ENCODE data around the gene SEC14L3.

The SEC14L3 gene

DNA sequence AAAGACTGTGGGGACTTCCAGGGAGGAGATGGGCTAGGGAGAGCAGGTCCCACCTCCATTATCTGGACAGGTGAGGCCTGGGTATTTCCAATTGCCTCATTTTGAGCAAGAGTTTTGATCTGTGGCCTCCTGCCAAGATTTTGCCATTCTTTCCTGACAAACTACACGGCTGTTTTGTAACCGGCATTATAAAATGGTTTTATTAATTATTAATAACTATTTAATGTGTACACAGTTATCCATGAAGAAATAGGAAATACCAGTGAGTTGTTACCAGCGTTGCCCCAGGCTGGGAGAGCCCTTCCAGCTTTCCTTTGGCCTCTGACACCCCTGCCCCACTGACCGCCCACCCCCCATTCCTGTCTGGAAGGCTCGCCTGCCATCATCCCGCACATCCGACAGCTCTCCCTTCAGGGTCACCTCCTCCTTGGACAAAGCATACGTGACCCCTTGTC, 14.9 kb upstream of the SEC14L3 start:
- H3K36me3 ChIP-seq (ENCODE audit: control insufficient read depth in 2 of 2, insufficient read depth in 1 of 2, low read length in 2 of 2): no peaks in the 10 kb centered on the region
- H3K9me3 ChIP-seq (ENCODE audit: control insufficient read depth, insufficient read depth, low read depth, low read length): no peaks in the 10 kb centered on the region
- TF ChIP-seq ZNF18 (tag by site-specific recombination; IDR thresholded peaks at IDR 0.05) (no peak), REST (tag by site-specific recombination; IDR thresholded peaks at IDR 0.05) (no peak), CTCF (tag by site-specific recombination; IDR thresholded peaks at IDR 0.05) (no peak), ZNF510 (tag by site-specific recombination; IDR thresholded peaks at IDR 0.05; ENCODE audit: insufficient replicate concordance) (no peak)
- CTCF ChIA-PET: interaction anchor here (0.6 to 3.6 kb wide), 11 partner anchors 9 to 268 kb away, joined by 3 to 59 read pairs (median 5); no protein-coding TSS in a partner anchor
- no peaks in the 10 kb centered on the region for H3K4me1 ChIP-seq (ENCODE audit: control insufficient read depth, insufficient read depth, low read length)
- POLR2A ChIA-PET: no interaction called here
- H3K4me3 ChIP-seq (ENCODE audit: low read depth, low read length): no peak overlapping the region
- no peak overlapping the region for H3K27ac ChIP-seq (ENCODE audit: extremely low read depth, low read depth, low read length)

- Histone ChIP-seq H3K36me3 (ENCODE audit: control insufficient read depth in 2 of 2, insufficient read depth in 1 of 2, low read length in 2 of 2) (no peaks in the 10 kb centered on the region), H3K4me1 (ENCODE audit: control insufficient read depth, insufficient read depth, low read length) (no peaks in the 10 kb centered on the region), H3K27ac (ENCODE audit: extremely low read depth, low read depth, low read length) (no peak overlapping the region), H3K9me3 (ENCODE audit: control insufficient read depth, insufficient read depth, low read depth, low read length) (no peaks in the 10 kb centered on the region), H3K4me3 (ENCODE audit: low read depth, low read length) (no peak overlapping the region)
- ChIA-PET POLR2A (no interaction called here), CTCF (interaction anchor here (0.6 to 3.6 kb wide), 23 partner anchors 10 to 896 kb away, joined by 3 to 59 read pairs (median 4); partner anchors contain the start of gene SEC14L2)
- TF ChIP-seq ZNF121 (tag by site-specific recombination; IDR thresholded peaks at IDR 0.05): peak; percentile 40; the same call in 1 of the 2 replicates
- TF ChIP-seq ZNF558 (tag by site-specific recombination; IDR thresholded peaks at IDR 0.05): no peak
Measured at GRCh38 chr22:30486118-30486517, 14.3 kb upstream of the SEC14L3 start.

GRCh38 chr22:30485362-30485988, 13.7 kb upstream of the SEC14L3 start:
- CTCF ChIA-PET: interaction anchor here (0.6 to 3.6 kb wide), 26 partner anchors 10 to 895 kb away, joined by 3 to 59 read pairs (median 4); partner anchors contain the start of gene SEC14L2
- TF ChIP-seq ZNF701 (tag by site-specific recombination; IDR thresholded peaks at IDR 0.05) (no peak), ZNF629 (tag by site-specific recombination; IDR thresholded peaks at IDR 0.05) (no peak), ZNF18 (tag by site-specific recombination; IDR thresholded peaks at IDR 0.05) (0 out of 2 replicates have a peak, but pooled peaks have one; percentile 19), ZNF146 (tag by site-specific recombination; IDR thresholded peaks at IDR 0.05) (no peak), ELK4 (IDR thresholded peaks at IDR 0.05; ENCODE audit: borderline replicate concordance, low read depth, low read length) (no peak)
- TF ChIP-seq, protein P1, sequence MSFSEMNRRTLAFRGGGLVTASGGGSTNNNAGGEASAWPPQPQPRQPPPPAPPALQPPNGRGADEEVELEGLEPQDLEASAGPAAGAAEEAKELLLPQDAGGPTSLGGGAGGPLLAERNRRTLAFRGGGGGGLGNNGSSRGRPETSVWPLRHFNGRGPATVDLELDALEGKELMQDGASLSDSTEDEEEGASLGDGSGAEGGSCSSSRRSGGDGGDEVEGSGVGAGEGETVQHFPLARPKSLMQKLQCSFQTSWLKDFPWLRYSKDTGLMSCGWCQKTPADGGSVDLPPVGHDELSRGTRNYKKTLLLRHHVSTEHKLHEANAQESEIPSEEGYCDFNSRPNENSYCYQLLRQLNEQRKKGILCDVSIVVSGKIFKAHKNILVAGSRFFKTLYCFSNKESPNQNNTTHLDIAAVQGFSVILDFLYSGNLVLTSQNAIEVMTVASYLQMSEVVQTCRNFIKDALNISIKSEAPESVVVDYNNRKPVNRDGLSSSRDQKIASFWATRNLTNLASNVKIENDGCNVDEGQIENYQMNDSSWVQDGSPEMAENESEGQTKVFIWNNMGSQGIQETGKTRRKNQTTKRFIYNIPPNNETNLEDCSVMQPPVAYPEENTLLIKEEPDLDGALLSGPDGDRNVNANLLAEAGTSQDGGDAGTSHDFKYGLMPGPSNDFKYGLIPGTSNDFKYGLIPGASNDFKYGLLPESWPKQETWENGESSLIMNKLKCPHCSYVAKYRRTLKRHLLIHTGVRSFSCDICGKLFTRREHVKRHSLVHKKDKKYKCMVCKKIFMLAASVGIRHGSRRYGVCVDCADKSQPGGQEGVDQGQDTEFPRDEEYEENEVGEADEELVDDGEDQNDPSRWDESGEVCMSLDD (tag by site-specific recombination; IDR thresholded peaks at IDR 0.05): peak; percentile 56; the same call in 1 of the 2 replicates
- TF ChIP-seq, protein P2, sequence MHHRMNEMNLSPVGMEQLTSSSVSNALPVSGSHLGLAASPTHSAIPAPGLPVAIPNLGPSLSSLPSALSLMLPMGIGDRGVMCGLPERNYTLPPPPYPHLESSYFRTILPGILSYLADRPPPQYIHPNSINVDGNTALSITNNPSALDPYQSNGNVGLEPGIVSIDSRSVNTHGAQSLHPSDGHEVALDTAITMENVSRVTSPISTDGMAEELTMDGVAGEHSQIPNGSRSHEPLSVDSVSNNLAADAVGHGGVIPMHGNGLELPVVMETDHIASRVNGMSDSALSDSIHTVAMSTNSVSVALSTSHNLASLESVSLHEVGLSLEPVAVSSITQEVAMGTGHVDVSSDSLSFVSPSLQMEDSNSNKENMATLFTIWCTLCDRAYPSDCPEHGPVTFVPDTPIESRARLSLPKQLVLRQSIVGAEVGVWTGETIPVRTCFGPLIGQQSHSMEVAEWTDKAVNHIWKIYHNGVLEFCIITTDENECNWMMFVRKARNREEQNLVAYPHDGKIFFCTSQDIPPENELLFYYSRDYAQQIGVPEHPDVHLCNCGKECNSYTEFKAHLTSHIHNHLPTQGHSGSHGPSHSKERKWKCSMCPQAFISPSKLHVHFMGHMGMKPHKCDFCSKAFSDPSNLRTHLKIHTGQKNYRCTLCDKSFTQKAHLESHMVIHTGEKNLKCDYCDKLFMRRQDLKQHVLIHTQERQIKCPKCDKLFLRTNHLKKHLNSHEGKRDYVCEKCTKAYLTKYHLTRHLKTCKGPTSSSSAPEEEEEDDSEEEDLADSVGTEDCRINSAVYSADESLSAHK (tag by site-specific recombination; IDR thresholded peaks at IDR 0.05): no peak

More at GRCh38 chr22:30485362-30485988, 13.7 kb upstream of the SEC14L3 start:
- H3K4me3 ChIP-seq (ENCODE audit: low read depth, low read length): no peak overlapping the region
- H3K9me3 ChIP-seq (ENCODE audit: control insufficient read depth, insufficient read depth, low read depth, low read length): no peaks in the 10 kb centered on the region
- no peaks in the 10 kb centered on the region for H3K36me3 ChIP-seq (ENCODE audit: control insufficient read depth in 2 of 2, insufficient read depth in 1 of 2, low read length in 2 of 2)
- no peaks in the 10 kb centered on the region for H3K4me1 ChIP-seq (ENCODE audit: control insufficient read depth, insufficient read depth, low read length)
- POLR2A ChIA-PET: no interaction called here
- no peak overlapping the region for H3K27ac ChIP-seq (ENCODE audit: extremely low read depth, low read depth, low read length)
